Measurements from ENCODE around the gene SEPTIN1. TPM values are rescaled to one million over a fixed set of nuclear protein-coding genes. Genes with fewer than 3 reads are reported as not detected.

The SEPTIN1 gene, protein sequence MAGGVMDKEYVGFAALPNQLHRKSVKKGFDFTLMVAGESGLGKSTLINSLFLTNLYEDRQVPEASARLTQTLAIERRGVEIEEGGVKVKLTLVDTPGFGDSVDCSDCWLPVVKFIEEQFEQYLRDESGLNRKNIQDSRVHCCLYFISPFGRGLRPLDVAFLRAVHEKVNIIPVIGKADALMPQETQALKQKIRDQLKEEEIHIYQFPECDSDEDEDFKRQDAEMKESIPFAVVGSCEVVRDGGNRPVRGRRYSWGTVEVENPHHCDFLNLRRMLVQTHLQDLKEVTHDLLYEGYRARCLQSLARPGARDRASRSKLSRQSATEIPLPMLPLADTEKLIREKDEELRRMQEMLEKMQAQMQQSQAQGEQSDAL
- not detected in 2 replicates for total RNA-seq

DNA sequence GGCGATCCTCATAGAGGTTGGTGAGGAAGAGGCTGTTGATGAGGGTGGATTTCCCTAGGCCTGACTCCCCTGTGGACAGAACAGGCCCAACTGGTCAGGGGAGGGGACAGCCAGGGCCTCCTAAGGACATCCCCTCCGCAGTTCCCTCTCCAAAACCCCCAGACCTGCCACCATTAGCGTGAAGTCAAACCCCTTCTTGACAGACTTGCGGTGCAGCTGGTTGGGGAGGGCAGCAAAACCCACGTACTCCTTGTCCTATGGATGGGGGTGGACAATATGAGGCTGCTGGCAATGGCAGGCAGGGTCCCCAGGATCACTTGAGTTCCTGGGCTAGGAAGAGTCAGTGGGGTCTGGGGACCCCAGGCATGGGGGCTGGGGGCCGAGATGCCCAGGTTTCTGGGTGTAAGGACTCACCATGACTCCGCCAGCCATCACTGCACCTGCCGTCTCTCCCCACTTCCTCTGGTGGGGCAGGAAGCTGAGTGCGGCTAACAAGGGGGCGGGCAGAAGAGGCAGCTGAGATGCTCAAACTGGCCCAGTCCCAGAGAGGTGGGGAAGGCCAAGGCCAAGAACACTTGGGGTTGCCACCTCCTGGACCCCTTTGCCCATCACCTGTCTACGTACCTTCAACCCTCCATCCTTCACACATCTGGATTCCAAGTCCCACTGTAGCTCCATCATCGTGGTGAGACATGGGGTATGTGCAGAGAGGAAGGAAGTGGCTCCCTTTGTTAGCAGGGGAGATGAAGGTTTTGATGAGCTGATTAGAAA lies at the start of gene SEPTIN1:
SEPTIN1 (minus strand) TSS at position 451 of the 771 bp plus-strand sequence; CDS start at position 432, 19 bp downstream.

DNA sequence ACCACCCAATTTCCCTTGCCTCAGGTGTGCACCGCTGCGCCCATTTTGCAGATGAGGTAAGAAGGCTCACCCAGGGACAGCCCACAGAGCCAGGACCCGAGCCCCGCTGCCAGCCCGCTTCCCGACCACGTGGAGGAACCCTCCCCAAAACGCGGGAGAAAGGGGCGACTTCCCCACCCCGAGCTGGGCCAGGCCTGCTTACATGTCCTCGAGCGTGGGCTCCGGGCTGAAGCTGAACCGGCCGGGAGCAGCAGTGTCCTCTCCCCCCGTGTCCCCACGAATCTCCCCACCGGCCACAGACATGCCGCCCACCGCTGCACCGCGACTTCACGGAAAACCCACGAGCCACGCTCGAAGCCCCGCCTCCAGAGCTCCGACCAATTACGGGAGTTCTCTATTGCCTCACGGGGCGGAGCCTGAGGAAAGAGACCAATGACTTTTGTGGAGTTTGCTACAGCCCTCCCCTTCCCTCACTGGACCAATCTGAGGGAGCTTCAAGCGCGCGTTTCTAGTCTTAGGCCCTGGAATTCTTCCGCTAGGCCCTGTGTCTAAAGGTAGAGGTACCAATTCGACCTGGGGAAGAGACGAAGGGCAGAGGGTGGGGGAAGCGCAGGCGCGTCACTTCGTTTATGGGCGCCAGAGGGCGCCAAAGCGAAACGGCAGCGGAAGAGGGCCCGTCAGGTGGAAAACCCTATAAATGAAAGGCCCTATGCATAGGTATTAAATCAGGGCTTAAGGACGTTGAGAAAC lies 47.5 kb upstream of the SEPTIN1 start, which contains the start of gene DCTPP1:
DCTPP1 (minus strand) TSS at position 353 of the 750 bp plus-strand sequence; CDS start at position 303, 50 bp downstream.

DNA sequence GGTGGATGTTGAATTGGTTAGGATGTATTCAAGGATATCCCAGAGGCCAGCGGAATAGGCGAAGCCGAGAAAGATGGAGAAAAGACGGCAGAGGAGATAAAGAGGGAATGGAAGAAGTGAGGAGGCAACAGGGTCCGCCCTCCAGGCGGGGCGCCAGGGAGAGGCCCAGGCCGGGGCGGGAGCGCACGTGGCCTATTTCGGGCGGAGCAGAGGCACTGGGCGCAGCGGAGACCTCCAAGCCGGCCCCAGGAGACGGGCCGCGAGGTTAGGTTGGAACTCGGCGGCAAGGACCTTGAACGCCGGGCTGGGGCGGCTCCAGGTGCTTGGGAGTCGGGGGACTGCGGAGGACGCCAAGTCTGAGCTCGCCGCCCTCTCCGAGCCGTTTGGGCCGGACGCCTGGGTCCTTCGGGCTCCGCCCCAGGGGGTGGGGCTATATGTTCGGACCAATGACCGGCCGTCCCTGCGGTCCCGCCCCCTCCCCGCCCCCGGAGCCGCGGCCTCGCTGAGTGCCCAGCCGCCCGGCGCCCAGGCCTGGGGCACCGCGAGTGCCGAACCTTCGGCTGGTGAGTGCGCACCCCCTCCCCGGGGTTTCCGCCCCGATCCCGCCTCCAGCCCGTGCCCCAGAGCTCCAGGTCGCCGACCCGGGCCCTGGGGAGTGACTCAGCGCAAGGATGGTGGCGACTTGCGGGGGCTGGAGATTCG lies 24.9 kb upstream of the SEPTIN1 start, which contains the start of gene ZNF771:
ZNF771 (plus strand) TSS at position 505 of the 702 bp plus-strand sequence. CDS start 448 bp downstream, outside the sequence.

DNA sequence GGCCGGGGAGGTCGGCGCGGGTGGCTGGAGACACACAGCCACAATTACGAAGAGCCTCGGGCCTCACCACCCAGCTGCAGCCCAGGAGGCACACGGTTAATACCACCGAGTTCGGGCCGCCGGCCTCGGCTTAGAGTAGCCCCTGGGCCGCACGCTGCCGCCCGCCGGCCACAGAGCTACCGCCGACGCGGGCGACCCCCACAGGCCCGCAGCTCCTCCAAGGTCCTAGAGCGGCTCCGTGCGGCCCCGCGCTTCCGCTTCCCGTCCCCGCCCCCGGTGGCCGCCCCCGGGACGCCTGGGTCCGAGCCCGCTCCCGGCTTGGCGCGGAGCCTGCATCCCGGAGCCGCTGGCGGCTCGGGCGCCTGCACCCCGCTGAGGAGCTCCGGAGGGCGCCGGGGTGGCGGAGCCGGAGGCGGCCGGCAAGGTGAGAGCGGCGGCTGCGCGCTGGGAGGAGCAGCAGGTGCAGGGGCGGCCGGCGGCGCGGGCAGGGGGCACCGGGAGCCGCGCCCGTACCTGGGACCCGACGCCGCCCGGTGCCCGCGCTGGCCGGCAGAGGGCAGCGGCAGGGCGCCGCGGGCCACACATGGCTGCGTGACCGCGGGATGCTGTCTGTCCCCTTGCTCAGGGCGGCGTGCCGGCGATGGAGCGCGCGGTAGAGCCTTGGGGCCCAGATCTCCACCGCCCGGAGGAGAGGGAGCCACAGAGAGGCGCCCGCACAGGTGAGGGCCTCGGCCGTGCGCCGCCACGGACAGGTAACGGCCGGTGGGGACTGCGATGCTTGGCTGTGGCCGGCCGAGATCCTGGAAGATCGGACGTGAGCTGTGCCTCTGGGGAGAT lies 13.0 kb upstream of the SEPTIN1 start, which contains the start of gene ZNF48:
ZNF48 (plus strand) TSS at position 266 of the 837 bp plus-strand sequence; CDS start at position 641, 375 bp downstream.

DNA sequence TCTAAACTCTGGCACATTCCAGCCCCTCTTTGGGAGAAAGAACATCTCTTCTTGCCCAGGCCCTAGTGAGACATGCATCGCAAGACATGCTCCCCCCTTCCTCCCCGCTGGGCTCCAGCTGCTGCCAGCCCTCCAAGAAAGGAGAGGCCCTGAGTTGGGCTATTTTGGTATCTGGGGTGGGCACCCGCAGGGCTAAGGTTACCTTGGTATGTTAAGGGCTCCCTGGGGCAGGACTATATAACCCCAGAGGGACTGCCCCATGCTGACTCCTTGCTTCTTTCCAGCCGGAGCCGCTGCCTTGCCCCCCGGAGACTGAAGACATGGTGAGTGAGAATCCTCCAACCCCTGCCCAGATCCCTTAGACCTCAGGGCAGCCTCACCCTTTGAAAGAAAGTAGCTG lies 7.8 kb downstream of the SEPTIN1 start, which contains the start of gene MYL11:
MYL11 (plus strand) TSS at position 265 of the 400 bp plus-strand sequence; CDS start at position 321, 56 bp downstream.

DNA sequence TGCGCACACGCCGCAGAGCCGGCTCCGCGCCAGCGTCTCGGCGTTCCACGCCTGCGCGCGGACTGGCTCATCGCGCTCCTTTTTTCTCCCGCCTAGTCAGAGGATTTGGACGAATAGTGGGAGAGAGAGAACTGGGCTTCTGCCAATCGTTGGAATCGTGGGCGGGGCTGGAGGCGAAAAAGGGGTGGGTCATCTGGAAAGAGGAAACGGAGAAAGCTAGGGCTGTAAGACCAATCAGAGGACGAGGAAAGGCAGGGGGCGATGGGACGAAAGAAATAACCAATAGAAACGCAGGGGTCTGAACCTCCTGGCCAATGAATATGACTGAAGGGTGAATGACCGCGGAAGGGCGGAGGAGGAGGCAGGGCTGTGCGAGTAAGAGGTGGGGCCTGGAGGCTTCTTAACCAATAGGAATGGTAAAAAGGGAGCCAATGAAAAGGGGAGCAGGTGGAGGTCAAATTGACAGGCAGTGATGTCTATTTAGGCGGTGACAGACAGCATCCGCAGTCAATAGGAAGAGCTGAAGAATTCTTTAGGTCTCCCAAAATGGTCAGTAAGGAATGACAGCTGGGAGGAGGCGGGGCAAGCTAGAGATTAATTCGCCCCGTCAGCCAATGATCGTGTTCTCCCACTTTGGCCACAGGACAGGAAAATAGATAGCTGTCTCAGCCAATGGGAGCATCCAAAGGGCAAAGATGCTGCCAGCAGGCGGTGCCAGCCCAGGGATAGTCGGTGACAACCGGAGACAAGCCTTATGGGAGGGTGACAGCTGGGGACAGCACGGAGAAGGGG lies 11.7 kb downstream of the SEPTIN1 start, which contains the start of gene TBC1D10B:
TBC1D10B (minus strand) TSS at position 39 of the 792 bp plus-strand sequence. CDS start 311 bp downstream, outside the sequence.

DNA sequence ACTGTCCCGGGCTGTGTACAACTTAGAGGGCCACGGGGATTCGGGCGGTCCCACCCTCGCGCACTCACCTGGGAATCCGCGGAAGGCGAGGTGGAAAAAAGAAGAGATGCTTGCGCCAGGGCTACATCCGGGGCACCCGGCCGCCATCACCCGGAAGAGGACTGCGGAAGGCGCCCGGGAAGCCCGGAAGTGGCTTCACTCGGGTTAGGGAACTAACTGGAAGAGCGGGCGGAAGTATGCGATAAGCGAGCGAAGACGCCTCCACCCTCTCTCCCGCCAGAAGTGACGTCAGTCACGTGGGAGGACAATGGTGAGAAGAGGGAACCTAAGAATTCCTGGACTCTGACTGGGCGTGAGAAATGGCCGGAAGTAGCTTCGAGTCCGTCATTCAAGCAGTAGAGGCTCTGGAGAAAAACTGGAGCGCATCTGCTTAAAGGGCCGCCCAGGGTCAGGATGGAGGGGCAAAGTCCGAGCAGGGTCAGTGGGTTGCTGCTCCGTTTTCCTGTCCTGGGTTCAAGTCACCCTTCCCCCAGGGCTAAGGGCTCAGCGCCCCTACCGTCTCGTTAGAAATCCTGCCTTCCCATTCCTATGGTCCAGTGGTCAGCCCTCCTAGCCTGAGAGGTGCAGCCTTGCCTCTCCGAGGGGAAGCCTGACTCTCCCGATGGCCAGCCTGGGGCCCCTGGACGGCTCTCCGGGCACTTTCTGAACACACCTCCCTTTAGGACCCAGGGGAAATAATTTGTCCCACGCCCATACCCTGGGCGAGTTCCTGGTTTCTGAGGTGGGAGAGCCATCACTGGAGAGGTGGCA lies 27.0 kb downstream of the SEPTIN1 start, which contains the start of gene CD2BP2:
CD2BP2 (minus strand) TSS at position 165 of the 810 bp plus-strand sequence. CDS start 627 bp downstream, outside the sequence.

Other genes with a start within 250 kb of the SEPTIN1 start
- 4.3 and 7.2 TPM in 2 replicates for gene CORO1A, start 199.0 kb downstream of the SEPTIN1 start, total RNA-seq
- gene BOLA2B, start 188.9 kb downstream of the SEPTIN1 start, total RNA-seq: 316 and 413 TPM in 2 replicates
- 57.9 and 58.7 TPM in 2 replicates for gene SLX1A, start 188.7 kb downstream of the SEPTIN1 start, total RNA-seq
- 1.7 and 5.0 TPM in 2 replicates for gene SULT1A3, start 183.3 kb downstream of the SEPTIN1 start, total RNA-seq
- 0.18 and 0.29 TPM in 2 replicates for gene NPIPB13, start 134.1 kb downstream of the SEPTIN1 start, total RNA-seq
- gene CD2BP2, start 27.3 kb downstream of the SEPTIN1 start, total RNA-seq: 49.6 and 58.5 TPM in 2 replicates
- gene TBC1D10B, start 12.1 kb downstream of the SEPTIN1 start, total RNA-seq: 42.7 and 45.6 TPM in 2 replicates
- not detected in 2 replicates for gene MYL11, start 7.8 kb downstream of the SEPTIN1 start, total RNA-seq
- 7.2 and 9.7 TPM in 2 replicates for gene ZNF48, start 12.9 kb upstream of the SEPTIN1 start, total RNA-seq
- gene ZNF771, start 25.0 kb upstream of the SEPTIN1 start, total RNA-seq: 9.9 and 11.8 TPM in 2 replicates
- 31.7 and 34.7 TPM in 2 replicates for gene DCTPP1, start 47.5 kb upstream of the SEPTIN1 start, total RNA-seq
- gene SEPHS2, start 63.3 kb upstream of the SEPTIN1 start, total RNA-seq: 16.0 and 19.0 TPM in 2 replicates
- not detected in 2 replicates for gene ITGAL, start 90.2 kb upstream of the SEPTIN1 start, total RNA-seq
- 21.9 and 29.4 TPM in 2 replicates for gene ZNF768, start 144.0 kb upstream of the SEPTIN1 start, total RNA-seq
- 8.7 and 14.1 TPM in 2 replicates for gene ZNF747, start 152.3 kb upstream of the SEPTIN1 start, total RNA-seq
- 5.5 and 6.2 TPM in 2 replicates for gene ZNF764, start 175.8 kb upstream of the SEPTIN1 start, total RNA-seq
- 17.6 and 21.8 TPM in 2 replicates for gene ZNF688, start 189.2 kb upstream of the SEPTIN1 start, total RNA-seq
- 3.7 and 23.6 TPM in 2 replicates for gene ZNF785, start 203.1 kb upstream of the SEPTIN1 start, total RNA-seq
- 7.4 and 9.8 TPM in 2 replicates for gene ZNF689, start 227.8 kb upstream of the SEPTIN1 start, total RNA-seq

All from myometrial cell (primary cell).